Left ventricle myocardium inferior (tissue), 1 donor: Measurements from ENCODE around the gene ZC3H13. TPM values are rescaled to one million over a fixed set of nuclear protein-coding genes. Genes with fewer than 3 reads are reported as not detected.

Source experiments
- DNase-seq: peaks from one replicate; pipeline ENCODE4 v3.0.0-alpha.2; 2020
- H3K27ac ChIP-seq: fragments of 200-600 bp; replicated peaks from 2 replicates; pipeline ENCODE4 v1.8.0; 2021
- H3K27me3 ChIP-seq: fragments of 200-600 bp; 2 replicates; pipeline ENCODE4 v1.8.0; 2021; ENCODE audit warnings: low read depth
- H3K36me3 ChIP-seq: fragments of 200-600 bp; 2 replicates; pipeline ENCODE4 v1.8.0; 2021
- H3K4me1 ChIP-seq: fragments of 200-600 bp; 2 replicates; pipeline ENCODE4 v1.8.0; 2021
- H3K4me3 ChIP-seq: fragments of 200-600 bp; 2 replicates; pipeline ENCODE4 v1.8.0; 2021; ENCODE audit warnings: mild to moderate bottlenecking, moderate library complexity
- H3K9me3 ChIP-seq: fragments of 200-600 bp; replicated peaks from 2 replicates; pipeline ENCODE4 v1.8.0; 2021
- CTCF ChIP-seq: fragments of 200-600 bp; IDR thresholded peaks from 2 replicates; pipeline ENCODE4 v1.8.0; 2021; ENCODE audit warnings: antibody characterized with exemption, mild to moderate bottlenecking, borderline replicate concordance
- intact Hi-C: fragments of 100-400 bp; cut with micrococcal nuclease; formaldehyde crosslinking; loops from one replicate; pipeline ENCODE4 v1.11.0; 2022
- total RNA-seq: library from RNA; stranded (reverse); fragmentation: NEBNext Ultra II Directional; extraction: Animal tissue kit (Norgen Biotek cat#: 25700); gene quantifications from one replicate; pipeline ENCODE4 v1.2.1, GENCODE V29; 2021
- donor health status: DM: no; HTN: yes; CAD: no; lungs with severe emphysema.

The ZC3H13 gene
- total RNA-seq, 1 donor from 2014 or later = 37.8 TPM

GRCh38 chr13:45921162-45921736 lies 131.3 kb downstream of the ZC3H13 start:
- Histone ChIP-seq H3K27me3 (peaks cover 15% of the 10 kb centered on the region), H3K4me3 (no peak overlapping the region)
- intact Hi-C loops = no loop called here

GRCh38 chr13:45918597-45918996 lies 133.9 kb downstream of the ZC3H13 start:
- TF ChIP-seq CTCF = no peak
- Histone ChIP-seq H3K27ac (no peak overlapping the region), H3K9me3 (peaks cover 5% of the 10 kb centered on the region), H3K36me3 (no peaks in the 10 kb centered on the region), H3K27me3 (peaks cover 15% of the 10 kb centered on the region), H3K4me3 (no peak overlapping the region), H3K4me1 (no peaks in the 10 kb centered on the region)
- no peak for DNase-seq
- intact Hi-C loops = no loop called here

More at GRCh38 chr13:45921162-45921736, 131.3 kb downstream of the ZC3H13 start:
- no peak for TF ChIP-seq CTCF
- no peaks in the 10 kb centered on the region for H3K36me3 ChIP-seq
- H3K9me3 ChIP-seq = peaks cover 5% of the 10 kb centered on the region
- H3K4me1 ChIP-seq = no peaks in the 10 kb centered on the region
- H3K27ac ChIP-seq = no peak overlapping the region
- no peak for DNase-seq

- no peaks in the 10 kb centered on the region for H3K36me3 ChIP-seq
- intact Hi-C loops = no loop called here
- H3K27ac ChIP-seq = no peak overlapping the region
- H3K4me1 ChIP-seq = no peaks in the 10 kb centered on the region
- H3K9me3 ChIP-seq = peaks cover 7% of the 10 kb centered on the region
- TF ChIP-seq CTCF = no peak
- no peak for DNase-seq
- H3K27me3 ChIP-seq = peaks cover 9% of the 10 kb centered on the region
- no peak overlapping the region for H3K4me3 ChIP-seq
These were observed 135.5 kb downstream of the ZC3H13 start for GRCh38 chr13:45917019-45917418.

- H3K9me3 ChIP-seq = peaks cover 9% of the 10 kb centered on the region
- no peak overlapping the region for H3K27ac ChIP-seq
- H3K4me3 ChIP-seq = no peak overlapping the region
- TF ChIP-seq CTCF = no peak
- peaks cover 4% of the 10 kb centered on the region for H3K27me3 ChIP-seq
- no peak for DNase-seq
- no peaks in the 10 kb centered on the region for H3K36me3 ChIP-seq
- intact Hi-C loops = no loop called here
- no peaks in the 10 kb centered on the region for H3K4me1 ChIP-seq
These were observed 136.7 kb downstream of the ZC3H13 start for GRCh38 chr13:45915686-45916439.

GRCh38 chr13:45909673-45910072 lies 142.9 kb downstream of the ZC3H13 start:
- Histone ChIP-seq H3K27me3 (peaks cover 8% of the 10 kb centered on the region), H3K4me1 (no peaks in the 10 kb centered on the region), H3K9me3 (peaks cover 4% of the 10 kb centered on the region), H3K36me3 (no peaks in the 10 kb centered on the region), H3K4me3 (no peak overlapping the region), H3K27ac (no peak overlapping the region)
- DNase-seq = no peak
- intact Hi-C loops = no loop called here
- no peak for TF ChIP-seq CTCF
